Measurements from ENCODE around the gene KNDC1.
"Not testable (repeated sequence)": the region's sequence is repeated elsewhere in the genome, so short reads cannot be mapped to it uniquely, and the experiment has no call there.

Gene KNDC1

DNA sequence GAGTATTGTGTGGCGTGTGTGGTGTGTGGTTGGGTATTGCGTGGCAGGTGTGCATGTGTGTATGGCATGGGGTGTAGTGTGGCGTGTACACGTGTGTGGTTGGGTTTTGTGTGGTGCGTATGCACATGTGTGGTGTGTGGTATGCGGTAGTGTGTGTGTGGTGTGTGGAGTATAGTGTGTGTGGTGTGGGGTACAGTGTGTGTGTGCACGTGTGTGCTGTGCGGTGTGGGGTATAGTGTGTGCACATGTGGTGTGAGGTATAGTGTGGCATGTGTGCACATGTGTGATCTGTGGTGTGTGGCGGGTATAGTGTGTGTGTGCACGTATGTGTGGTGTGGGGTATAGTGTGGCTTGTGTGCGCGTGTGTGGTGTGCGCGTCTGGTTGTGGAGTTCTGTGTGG, 49.1 kb downstream of the KNDC1 start:
- no peak for DNase-seq

DNA sequence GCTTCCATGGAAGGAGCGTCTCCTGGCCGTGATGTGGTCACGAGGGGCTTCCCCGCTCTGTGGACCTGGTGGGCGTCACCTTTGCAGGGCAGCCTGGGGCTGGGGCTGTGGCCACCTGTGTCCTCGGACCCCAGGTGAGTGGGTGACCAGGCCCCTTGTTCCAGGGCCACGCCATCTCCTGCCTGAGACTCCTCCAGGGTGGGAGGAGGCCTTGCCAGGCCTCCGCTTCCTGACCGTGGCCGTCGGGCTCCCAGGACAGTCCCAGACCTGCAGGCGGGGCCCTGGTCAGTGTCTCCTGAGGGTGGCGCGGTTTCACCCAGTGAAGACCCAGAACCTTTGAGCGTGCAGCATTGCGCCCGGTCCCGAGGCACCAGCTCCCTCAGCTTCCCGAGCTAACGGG, 49.6 kb downstream of the KNDC1 start:
- no peak for DNase-seq

DNA sequence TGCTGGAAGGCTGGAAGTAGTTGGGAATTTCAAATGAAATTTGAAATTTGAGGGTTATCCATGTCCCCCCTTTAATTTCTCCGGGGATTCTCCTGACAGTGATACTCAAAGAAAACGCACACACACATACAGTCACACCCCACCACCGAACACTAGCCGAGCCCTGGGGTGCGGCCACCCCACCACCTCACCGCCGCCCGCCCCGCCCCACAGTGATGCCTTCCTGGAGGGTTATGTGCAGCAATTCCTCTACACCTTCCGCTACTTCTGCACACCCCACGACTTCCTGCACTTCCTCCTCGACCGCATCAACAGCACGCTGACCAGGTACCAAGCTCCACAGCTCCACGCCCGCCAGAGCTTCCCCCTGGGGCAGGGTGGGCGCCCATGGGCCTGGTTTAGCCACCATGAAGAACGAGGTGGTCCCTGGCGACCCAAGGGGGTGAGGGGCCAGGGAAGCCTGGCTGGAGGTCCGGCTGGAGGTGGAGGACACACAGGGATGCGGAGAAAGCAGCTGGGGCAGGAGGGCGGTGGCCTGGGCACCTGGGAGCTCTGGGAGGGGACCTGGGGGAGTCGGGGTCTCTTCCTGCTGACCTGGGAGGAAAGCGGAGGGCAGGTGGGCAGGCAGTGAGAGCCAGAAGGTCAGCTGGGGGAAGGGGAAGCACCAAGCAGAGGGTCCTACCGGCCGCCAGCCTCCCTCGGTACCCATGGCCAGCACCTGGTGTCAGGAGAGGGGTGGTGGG, 50.5 kb downstream of the KNDC1 start:
- no peak for DNase-seq

DNA sequence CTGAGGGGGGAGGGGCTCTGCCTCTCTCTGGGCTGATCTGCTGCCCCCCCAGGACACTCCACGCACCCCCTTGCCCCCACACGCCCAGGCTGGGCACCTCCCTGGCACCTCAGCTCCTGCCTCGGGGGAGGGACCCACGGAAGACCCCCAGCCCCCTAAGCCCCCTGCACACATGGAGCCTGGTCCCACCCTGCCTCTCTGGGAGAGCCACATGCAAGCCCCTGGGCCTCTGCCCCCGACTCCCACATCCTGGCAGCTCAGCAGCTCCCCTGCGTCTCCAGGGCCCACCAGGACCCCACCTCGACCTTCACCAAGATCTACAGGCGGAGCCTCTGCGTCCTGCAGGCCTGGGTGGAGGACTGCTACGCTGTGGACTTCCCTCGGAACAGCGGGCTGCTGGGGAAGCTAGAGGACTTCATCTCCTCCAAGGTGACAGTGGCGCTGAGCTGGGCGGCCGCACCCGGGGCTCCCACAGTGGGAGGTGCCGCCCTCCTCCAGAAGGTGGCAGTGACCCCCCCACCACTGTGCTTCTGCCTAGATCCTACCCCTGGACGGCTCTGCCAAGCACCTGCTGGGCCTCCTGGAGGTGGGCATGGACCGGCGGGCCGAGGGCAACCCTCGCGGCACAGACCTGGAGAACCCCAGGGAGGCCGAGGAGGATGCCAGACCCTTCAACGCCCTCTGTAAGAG, 51.3 kb downstream of the KNDC1 start:
- no peak for DNase-seq

DNA sequence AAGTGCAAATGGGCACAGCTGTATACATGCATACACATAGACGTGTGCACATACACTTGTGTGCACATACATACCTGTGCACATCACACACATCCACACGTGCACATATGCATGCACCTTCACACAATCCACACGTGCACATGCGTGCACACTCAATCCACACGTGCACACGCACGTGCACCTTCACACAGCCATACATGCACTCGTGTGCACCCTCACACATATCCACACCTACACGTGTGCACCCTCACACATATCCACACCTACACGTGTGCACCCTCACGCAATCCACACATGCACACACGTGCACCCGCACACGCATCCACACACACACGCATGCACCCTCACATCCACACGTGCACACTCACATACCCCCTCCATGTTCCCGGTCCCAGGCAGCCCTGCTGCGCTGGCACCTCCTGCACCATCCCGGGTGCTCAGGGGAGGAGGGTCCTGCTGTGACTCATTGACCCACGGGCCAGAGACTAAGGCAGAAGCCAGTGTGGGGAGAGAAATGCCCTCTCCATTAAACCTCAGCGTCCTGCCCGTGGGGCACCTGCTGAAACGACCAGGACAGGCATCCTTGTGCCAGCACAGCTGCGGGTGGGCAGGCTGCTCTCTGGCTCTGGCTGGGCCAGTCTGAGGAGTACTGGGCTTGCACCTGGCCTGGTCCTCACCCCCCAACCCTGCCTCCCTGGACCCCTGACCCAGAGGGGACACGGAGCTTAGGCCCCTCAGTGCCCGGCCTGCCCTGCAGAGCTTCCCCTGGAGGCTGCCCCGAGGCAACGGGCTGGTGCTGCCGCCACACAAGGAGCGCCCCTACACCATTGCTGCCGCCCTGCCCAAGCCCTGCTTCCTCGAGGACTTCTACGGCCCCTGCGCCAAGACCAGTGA, 52.2 kb downstream of the KNDC1 start:
- no peak for DNase-seq

DNA sequence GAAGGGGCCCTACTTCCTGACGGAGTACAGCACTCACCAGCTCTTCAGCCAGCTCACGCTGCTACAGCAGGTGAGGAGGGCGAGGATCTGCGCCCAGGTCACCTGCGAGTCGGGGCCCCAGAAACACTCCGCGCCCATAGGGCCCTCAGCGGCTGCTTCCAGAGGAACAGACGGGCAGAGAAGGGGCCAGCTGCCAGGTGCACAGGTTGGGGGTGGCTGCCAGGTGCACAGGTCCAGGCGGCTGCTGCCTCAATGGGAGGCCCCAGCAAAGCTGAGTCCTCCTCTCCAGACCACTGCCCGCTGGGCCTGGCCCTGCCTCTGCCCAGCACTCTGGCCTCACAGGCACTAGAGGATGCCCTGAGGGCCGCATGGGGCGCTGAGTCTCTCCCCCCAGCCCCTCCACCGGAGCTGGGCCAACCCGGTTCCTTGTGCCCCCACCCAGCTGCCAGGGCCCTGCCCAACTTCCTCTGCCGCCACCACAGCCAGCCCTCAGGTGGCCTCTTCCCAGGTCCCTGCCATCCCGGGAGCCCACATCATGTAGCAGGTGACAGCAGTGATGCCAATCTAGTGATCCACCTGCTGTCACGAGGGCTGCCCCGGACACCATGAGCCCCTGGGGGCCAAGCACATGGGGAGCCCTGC, 53.0 kb downstream of the KNDC1 start:
- DNase-seq = no peak

DNA sequence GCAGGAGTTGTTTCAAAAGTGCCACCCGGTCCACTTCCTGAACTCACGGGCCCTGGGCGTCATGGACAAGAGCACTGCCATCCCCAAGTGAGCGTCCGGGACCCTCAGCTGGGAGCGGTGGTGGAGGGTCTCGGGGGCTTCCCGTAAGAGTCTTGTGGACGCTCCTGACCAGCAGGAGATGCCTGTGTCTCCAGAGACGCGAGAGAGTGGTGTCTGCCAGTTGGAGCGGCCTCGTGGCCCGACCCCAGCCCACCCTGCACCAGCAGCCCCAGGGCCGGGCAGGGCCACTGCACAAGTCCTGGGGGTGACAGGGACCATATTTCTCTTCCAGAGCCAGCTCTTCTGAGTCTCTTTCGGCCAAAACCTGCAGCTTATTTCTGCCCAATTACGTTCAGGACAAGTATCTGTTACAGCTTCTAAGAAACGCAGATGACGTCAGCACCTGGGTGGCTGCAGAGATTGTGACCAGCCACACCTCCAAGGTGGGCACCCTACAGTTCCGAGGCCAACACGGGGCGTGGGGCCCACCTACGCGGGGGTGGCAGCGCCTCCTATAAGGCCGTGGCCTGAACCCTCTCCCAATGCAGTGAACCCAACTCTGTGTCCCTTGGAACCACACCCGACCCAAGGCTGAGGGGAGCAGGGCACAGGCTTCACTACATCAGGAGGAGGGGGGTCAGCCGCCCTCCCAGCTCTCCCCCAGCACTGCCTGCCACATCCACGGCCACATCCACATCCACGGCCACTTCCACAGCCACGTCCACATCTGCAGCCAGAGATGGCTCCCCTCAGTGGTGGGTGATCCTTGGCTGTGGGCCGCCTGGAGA, 53.8 kb downstream of the KNDC1 start:
- DNase-seq = no peak

DNA sequence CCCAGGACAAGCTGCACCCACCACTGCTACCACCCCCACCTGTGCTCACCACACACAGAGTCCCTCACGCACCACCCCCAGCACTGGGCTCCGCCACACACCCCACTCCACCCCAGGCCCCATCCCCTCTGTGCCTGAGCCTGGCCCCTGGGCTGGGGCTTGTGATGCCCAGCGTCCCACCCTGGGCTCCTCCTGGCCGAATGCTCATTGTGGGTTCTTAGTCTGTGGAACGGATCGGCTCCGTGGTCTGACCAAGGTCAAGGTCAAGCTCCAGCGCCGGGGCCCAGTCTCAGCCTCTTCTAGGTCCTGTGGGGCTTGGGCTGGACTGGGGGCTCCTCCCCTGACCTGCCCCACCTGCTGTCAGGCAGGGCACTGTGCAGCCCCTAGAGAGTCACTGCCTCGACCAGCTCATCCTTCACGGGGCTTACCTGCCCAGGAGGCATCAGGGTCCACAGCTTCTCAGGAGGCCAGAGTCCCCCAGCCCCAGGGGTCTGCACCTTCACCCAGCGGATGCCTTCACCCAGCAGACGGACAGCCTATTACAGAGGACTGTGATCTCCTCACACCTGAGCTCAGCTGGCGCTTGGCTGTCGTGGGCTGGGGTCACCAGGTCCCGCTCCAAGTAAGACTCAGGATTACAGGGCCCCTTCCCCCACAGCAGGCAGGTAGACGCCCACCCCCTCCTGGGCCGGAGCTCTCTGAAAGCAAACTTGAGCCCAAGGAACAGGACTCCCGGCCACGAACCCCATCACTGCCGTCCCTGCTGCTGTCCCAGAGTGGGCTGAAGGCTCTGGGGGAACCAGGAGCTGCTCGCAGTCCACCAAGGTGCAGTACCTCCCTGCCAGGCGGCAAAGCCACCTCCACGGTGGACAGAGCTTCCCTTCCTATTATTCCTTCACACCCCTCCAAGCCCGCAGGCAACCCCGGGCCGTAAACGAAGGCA, 54.7 kb downstream of the KNDC1 start:
- DNase-seq = no peak

DNA sequence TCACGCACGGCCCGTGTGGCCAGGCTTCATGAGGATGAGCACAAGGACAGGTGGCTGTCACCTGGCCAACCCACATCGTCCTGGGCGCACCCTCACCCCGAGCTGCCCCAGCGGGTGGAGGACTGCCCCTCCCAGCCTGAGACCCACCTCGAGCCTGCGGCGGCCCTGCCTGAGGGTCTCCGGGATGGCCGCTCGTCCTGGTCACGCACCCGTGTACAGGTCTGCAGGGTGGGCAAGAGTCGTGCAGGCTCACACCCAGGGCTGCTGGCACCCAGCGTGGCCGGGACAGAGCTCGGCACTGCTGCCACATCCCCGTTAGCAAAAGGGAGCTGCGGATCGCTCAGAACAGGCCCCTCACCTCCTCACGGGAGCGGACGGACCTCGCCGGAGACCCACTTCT, 55.6 kb downstream of the KNDC1 start:
- no peak for DNase-seq

DNA sequence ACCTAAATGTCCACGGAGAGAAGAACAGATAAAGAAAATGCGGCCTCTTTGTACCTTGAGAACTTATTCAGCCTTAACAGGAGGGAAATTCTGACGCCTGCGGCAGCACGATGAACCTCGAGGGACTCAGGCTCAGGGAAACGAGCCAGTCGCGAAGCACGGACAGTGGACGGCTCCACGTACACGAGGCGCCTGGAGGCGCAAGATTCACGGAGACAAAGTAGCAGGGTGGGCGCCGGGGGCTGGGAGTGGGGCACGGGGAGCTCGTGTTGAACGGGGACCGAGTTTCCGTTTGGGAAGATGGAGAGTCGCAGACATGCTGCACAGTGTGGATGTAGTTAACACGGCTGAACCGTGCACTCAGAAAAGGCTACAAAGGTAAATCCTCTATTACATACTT, 56.8 kb downstream of the KNDC1 start:
- no peak for DNase-seq

DNA sequence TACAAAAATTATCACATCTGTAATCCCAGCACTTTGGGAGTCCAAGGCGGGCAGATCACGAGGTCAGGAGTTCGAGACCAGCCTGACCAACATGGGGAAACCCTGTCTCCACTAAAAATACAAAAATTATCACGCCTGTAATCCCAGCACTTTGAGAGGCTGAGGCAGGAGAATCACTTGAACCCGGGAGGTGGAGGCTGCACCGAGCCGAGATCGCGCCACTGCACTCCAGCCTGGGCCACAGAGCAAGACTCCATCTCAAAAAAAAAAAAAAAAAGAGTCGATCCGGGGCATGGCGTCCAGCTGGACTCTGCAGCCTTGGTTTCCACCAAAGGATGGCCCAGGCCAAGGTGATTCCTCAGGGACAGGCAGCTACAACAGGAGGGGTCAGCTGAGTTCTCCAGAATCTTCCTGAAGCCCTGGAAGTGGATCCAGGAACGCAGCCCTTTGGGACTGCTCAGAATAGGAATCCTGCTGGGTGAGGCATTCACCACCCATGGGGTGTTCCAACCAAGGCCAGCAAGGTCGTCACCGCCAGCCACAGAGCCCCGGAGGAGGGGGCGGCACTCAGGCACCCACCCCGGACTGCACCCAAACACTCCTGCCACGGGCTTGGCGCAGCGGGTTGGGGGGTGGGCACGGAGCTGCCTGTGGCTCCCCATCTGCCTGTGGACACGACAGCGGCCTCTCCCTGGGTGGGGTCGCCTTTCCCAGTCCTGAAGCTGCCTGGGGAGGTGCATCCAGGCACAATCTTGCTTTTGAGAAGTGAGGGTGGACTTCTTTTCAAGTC, 58.0 kb downstream of the KNDC1 start:
- no peak for DNase-seq

DNA sequence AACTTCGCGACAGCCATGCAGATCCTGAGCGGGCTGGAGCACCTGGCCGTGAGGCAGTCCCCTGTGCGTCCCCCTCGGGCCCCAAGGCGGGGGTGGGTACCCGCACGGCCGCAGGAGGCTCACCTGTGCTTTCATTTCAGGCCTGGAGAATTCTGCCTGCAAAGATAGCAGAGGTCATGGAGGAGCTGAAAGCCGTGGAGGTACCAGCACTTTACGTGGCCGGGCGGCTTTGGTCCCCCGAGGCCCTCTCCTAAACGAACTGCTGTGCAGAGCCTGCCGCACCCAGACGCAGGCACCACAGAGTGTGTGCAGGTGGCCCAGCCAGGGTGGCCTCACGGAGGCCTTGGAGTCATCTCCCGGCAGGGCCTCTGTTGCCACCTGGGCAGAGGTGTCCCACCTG, 58.9 kb downstream of the KNDC1 start:
- DNase-seq = no peak

DNA sequence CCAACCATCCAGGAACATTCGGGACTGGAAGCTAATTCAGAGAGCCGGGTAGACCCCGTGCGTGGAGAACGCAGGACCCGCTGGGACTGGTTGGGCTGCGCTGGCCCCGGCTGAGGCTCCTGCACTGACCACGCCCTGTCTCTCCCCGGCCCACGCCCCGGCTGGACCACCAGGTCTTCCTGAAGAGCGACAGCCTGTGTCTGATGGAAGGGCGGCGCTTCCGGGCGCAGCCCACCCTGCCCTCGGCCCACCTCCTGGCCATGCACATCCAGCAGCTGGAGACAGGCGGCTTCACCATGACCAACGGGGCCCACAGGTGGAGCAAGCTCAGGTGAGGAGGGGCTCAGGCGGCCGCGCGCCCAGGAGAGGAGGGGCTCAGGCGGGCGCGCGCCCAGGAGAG, 59.8 kb downstream of the KNDC1 start:
- DNase-seq = no peak

DNA sequence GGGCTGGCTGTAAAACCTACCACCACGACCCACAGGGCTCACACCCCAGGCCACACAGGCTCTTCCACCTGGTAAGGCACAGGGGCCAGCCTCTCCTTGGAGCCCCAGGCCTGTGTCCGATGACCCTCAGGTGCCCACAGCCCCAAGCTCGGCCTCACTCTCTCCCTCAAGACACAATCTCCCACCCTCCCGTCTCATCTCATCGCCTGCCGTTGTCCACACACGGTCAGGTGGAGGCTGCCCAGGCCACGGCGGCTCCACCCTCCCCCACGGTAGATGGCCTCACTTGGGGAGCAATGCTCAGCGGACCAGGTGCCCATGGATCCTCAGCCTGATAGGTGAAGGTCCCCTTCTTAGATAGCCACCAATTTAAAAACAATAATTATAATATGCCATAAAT, 61.3 kb downstream of the KNDC1 start:
- no peak for DNase-seq

DNA sequence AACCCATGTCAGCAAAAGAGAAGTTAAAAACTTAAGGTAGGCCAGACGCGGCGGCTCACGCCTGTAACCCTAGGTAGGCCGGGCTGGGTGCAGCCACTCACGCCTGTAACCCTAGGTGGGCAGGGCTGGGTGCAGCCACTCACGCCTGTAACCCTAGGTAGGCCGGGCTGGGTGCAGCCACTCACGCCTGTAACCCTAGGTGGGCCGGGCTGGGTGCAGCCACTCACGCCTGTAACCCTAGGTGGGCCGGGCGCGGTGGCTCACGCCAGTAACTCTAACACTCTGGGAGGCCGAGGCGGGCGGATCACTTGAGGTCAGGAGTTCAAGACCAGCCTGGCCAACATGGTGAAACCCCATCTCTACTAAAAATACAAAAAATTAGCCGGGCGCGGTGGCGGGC, 61.7 kb downstream of the KNDC1 start:
- DNase-seq = not testable (repeated sequence)

DNA sequence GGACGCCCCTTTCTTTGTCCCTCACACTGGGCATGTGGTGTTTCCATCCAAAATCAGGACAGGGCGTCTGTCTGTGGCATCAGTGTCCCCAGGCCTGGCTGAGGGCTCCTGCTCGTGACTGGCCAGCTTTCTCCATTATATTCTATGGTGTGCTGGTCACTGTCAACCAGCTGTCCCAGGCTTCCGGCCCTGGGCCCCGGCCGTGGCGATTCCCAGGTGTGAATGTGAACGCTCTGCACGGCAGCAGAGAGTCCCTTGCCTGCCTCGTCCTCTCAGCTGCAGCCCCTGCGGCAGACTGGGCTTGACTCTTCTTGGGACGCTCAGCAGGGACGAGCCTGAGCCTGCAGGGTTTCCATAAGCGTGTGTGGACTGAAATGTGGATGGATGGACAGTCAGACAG, 64.1 kb downstream of the KNDC1 start:
- no peak for DNase-seq

DNA sequence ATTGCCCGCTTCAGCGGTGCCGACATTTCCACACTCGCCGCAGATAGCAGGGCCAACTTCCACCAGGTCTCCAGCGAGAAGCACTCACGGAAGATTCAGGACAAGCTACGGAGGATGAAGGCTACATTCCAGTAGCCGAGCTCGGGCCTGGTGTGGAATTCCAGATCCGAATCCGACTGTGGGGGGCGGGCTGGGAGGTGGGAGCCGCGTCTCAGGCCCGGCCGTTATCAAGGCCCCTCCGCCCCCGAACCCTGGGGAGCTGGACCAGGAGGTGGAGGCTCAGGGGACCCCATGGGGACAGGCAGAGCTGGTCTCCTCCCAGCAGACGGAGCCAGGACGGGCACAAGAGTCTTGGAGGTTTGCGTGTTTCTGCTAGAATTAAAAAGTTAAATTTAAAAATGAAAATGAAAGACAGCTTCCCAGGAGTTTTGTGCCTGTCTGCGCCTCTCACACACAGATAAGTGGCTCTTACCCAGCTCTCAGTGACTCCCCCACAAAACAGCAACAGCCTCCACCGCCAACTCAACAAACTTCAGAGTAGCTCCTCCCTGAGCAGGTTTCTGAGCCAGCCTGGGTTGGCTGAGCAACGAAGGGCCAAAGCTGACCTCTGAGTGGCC, 64.8 kb downstream of the KNDC1 start:
- DNase-seq = no peak

DNA sequence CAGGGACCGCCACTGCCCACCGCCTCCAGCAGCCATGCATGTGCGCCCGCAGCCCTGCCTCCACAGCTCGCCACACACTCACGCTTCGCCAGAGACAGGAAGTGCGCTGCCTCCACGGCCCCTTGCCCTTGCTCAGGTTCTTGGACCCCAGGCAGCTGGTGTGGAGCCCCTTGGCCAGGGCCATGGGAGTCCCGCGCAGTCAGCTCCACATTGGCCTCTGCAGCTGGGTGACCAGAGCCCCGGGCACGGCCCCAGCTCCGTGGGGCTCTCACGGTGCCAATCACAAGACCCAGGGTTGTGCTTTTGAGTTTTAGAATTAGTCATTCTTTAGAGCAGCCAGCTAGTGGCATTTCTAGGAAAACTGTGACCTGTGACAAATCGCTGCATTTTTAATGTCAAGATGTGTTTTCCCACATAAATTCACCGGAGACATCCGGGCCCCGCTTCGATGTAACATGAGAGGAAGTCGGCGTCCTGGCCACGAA, 65.7 kb downstream of the KNDC1 start:
- no peak for DNase-seq

DNA sequence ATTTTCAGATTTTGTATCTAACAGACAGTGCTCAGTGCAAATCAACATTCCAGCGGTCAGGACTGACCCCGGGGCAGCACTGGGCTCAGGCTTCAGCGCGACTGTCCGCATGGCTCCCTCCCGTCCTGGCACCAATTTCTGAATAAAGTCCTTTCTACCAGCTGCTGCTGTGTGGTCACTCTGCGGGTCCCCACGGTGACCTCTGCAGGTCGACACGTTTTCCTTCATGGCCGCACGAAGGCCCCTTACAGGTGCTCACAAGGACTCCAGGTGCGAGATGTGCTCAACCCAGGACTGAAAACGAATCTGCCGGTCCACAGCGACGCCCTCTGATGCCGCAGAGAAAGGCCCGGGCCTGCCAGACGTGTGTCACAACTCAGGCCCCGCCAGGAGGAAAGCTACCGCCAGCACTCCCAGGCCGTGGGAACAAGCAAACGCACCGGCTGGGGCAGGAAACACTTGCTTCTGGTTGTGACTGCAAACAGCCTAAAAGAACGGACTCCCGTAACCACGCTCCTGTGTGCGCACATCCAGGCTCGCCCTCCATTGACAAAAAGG, 66.3 kb downstream of the KNDC1 start:
- DNase-seq = no peak

Measured in NCI-H2029 treated with DMSO at 0.1 percent for 48 hours (cell line).